Fibroblast of peridontal ligament (primary cell): ENCODE measurements around the gene KRTAP21-1.
"Not testable (repeated sequence)": the region's sequence is repeated elsewhere in the genome, so short reads cannot be mapped to it uniquely, and the experiment has no call there.

ENCODE experiments used
- DNase-seq: peaks from one replicate; pipeline ENCODE4 v3.0.0-alpha.2; 2010; ENCODE audit errors: extremely low read depth

The KRTAP21-1 gene

GRCh38 chr21:30755328-30755727 is at the start of gene KRTAP21-1:
TSS of gene KRTAP21-1 (minus strand) at chr21:30755428. CDS start at chr21:30755378, 50 bp downstream.
- not testable (repeated sequence) for DNase-seq

DNA sequence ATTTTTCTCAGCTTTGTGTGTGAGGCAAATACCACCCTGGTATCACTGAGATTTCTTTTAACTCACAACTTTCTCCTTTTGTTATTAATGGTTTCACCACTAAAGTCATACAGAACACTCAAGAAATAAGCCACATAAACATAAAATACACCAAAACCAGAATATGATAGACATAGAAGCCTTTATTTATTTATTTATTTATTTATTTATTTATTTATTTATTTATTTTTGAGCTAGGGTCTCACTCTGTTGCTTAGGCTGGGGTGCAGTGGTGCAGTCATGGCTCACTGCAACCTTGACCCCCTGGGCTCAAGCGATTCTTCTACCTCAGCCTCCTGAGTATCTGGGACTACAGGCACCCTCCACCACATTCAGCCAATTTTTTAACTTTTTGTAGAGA is 45.4 kb upstream of the KRTAP21-1 start:
- no peak for DNase-seq

- DNase-seq = no peak
Observed at GRCh38 chr21:30793581-30794314, 38.5 kb upstream of the KRTAP21-1 start.

DNA sequence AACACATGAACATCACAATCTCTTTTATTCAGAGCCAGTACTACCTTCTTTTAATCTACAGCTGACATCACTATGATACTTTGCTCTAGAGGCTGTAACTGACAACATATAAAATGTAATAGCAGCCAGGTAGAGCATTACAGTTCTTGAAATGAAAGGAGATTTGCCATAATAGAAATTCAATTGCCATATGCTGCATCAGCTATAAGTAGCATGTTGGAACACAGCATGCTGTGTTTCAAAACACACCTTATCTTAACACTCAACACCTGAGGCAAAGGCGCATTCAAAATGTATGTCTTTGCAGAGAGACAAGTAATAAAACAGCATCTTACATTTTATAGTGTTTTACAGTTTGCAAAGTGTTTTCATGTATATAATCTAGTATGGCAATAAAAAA is 24.0 kb upstream of the KRTAP21-1 start:
- no peak for DNase-seq

GRCh38 chr21:30769724-30770431 is 14.7 kb upstream of the KRTAP21-1 start:
- DNase-seq = no peak

DNA sequence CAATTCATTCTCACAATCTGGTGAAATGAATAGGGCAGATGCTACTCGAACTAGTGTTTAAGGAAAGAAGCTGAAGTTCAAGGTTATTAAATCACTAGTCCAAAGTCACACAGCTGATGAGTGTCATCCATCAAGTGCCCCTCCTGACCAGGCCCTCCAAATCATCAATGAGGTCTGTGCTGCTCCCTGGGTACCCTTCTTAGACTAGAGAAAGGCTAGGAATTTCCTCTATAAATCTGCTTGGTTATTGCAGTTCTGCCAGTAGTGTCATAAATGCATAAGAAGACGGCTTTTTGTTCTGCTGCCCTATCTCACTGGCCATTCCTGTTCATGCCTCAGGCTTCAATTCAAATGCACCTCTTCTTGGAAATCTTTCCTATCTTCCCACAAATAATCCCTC is 5.5 kb upstream of the KRTAP21-1 start:
- DNase-seq = no peak

GRCh38 chr21:30758306-30758705 is 3.1 kb upstream of the KRTAP21-1 start:
- no peak for DNase-seq

DNA sequence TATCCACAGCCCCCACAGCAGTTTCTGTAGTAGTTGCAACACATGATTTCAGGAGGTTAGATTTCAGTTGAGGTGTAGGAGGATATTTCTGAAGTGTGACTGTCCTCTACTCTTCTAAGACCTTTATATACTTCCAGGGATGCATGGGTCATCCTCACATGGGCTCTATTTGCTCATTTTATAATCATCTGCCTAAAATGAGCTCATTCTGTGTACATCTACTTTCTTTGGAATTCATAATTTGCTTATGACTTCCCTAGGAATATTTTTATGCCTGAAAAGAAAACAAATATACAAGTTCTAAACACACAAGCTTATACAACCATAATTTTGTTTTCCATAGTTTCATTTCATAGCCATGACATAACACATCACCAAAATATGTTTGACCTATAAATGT is 8.1 kb downstream of the KRTAP21-1 start, which contains the start of gene KRTAP21-2:
Gene KRTAP21-2 (minus strand): TSS at position 101 of the 400 bp plus-strand sequence. CDS start 57 bp downstream, at position 44.
- DNase-seq = no peak

- DNase-seq = no peak
Observed at GRCh38 chr21:30740462-30740861, 14.8 kb downstream of the KRTAP21-1 start.

- no peak for DNase-seq
Observed at GRCh38 chr21:30733026-30733425, 22.2 kb downstream of the KRTAP21-1 start.

DNA sequence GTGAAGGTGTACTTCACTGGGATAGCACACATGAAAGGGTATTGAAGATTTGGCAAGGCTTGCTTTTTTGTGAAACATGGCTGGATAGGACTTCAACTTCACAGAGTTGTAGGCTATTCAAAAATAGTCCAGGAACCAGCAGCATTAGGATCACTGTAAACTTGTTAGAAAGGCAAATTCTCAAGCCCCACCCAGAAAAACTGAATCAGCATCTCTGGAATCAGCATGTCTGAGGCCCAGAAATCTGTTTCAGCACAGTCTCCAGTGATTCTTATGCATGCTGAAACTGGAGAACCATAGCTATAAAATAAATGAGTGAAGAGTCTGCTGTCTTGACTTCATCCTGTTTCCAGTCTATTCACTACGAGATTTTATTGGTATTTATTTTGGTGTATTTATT is 28.5 kb downstream of the KRTAP21-1 start:
- no peak for DNase-seq

GRCh38 chr21:30719401-30719800 is 35.8 kb downstream of the KRTAP21-1 start:
- DNase-seq = no peak

- no peak for DNase-seq
Observed at GRCh38 chr21:30718239-30718909, 36.9 kb downstream of the KRTAP21-1 start, which contains the start of gene KRTAP21-3. TSS of gene KRTAP21-3 (minus strand) at chr21:30718777. CDS start at chr21:30718759, 18 bp downstream.

- DNase-seq = no peak
Observed at GRCh38 chr21:30717105-30717504, 38.1 kb downstream of the KRTAP21-1 start.

DNA sequence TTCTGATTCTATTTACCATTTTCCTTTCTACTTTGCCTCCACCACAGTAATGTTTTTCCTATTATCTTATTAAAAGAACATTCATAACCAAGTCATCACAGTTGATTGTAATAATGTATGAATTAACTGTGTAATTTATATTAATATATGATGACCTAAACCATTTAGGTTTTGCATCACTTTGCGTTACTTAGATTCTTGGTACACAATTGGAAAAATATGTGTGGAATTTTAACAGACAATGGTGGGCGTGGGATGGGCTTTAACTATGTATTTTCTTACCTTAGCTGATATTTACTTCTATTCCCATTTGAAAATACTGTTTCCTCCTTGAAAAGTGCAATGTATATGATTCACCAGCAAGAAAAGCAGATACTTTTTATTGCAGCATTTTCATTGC is 40.3 kb downstream of the KRTAP21-1 start:
- no peak for DNase-seq

GRCh38 chr21:30714456-30714855 is 40.8 kb downstream of the KRTAP21-1 start:
- DNase-seq = no peak

DNA sequence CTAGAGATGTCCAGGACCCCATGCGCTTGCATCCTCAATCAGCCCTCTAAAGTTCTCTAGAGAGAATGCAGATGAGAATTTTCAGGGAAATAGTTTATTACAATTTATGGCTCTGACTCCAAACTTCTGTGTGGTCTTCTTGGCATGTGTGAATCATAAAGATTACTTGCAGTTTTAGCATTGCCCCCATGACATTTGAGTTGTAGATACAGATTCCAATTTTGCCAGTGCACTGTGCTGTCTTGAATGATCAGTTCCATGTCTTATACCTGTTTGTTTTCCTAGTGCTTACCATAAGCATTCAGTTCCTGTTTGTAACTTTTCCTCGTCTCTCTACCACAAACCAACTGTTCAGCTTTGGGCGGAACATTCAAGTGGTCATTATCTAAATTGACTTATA is 41.5 kb downstream of the KRTAP21-1 start:
- no peak for DNase-seq

DNA sequence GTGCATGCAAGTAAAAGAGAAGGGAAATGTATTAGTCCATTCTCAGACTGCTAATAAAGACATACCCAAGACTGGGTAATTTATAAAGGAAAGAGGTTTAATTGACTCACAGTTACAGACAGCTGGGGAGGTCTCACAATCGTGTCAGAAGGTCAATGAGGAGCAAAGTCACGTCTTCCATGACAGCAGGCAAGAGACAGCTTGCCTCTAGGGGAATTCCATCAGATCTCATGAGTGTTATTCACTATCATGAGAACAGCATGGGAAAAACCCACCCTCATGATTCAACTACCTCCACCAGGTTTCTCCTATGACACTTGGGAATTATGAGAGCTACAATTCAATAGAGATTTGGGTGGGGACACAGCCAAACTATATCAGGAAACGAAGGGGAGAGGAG is 44.7 kb downstream of the KRTAP21-1 start:
- DNase-seq = no peak

GRCh38 chr21:30707409-30707808 is 47.8 kb downstream of the KRTAP21-1 start:
- no peak for DNase-seq
